Fibroblast of villous mesenchyme (primary cell): ENCODE measurements around the gene CPNE4. TPM values are rescaled to one million over a fixed set of nuclear protein-coding genes. Genes with fewer than 3 reads are reported as not detected.
"Not testable (repeated sequence)": the region's sequence is repeated elsewhere in the genome, so short reads cannot be mapped to it uniquely, and the experiment has no call there.

Source experiments
- DNase-seq: peaks from one replicate; pipeline ENCODE4 v3.0.0-alpha.2; 2010; ENCODE audit warnings: low read depth
- H3K4me3 ChIP-seq: 2 replicates; pipeline ENCODE4 v1.5.1; 2011; ENCODE audit warnings: low read depth, mild to moderate bottlenecking, low read length
- CTCF ChIP-seq: IDR thresholded peaks from 2 replicates; pipeline ENCODE4 v1.5.1; 2012; ENCODE audit warnings: low read depth, mild to moderate bottlenecking, low read length; ENCODE audit not compliant: insufficient read depth
- total RNA-seq: library from RNA; depleted of rRNA; stranded (reverse); fragments of >200 nt; gene quantifications from 2 replicates; pipeline ENCODE4 v1.2.3, GENCODE V29; 2012

CPNE4 gene
- total RNA-seq, 1 donor: not detected

DNA sequence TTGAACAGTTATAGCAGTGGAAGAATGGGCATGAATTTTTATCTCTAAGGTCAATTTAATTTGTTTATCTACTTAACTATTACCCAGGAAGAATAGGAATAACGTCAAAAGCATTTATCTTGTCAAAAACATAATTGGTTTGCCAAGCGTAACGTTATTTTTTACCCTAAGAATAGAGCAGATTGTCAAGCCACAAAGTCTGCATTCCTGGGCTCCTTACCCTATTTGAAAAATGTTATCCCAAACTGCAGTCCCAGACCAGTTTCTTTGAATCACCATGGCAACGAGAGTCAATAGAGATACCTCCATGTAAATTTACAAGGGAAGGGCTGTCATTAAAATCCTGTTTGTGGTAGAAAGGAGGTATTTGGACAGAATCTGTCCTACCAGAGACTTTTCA lies 61.1 kb downstream of the CPNE4 start:
- TF ChIP-seq CTCF: no peak
- DNase-seq: no peak
- no peak overlapping the region for H3K4me3 ChIP-seq

- H3K4me3 ChIP-seq: no peak overlapping the region
- DNase-seq: no peak
- no peak for TF ChIP-seq CTCF
Measured at GRCh38 chr3:131972550-131972949, 62.3 kb downstream of the CPNE4 start.

DNA sequence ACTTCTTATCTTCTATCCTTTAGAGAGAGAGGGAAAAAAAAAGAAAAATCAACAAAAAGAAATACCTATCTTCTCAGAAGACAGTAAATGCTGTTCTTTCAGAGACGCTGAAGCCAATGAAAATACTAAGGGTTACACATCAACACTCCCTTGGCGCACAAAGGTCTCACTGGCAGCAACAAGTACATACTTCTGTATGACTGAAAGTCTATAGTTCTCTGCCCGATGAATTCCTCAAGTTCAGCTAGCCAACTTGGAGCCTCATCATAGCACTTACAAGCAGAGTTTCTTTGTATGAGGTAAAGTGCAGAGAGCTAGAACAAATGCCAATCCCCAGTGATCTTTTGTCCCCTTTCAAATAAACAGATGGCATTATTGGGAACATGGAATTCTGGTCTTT lies 62.7 kb downstream of the CPNE4 start:
- no peak overlapping the region for H3K4me3 ChIP-seq
- no peak for TF ChIP-seq CTCF
- no peak for DNase-seq

- H3K4me3 ChIP-seq, DNase-seq: not testable (repeated sequence)
Measured at GRCh38 chr3:131963442-131963841, 71.4 kb downstream of the CPNE4 start.

- no peak for DNase-seq
- TF ChIP-seq CTCF: no peak
- H3K4me3 ChIP-seq: no peak overlapping the region
Measured at GRCh38 chr3:131962982-131963381, 71.8 kb downstream of the CPNE4 start.

DNA sequence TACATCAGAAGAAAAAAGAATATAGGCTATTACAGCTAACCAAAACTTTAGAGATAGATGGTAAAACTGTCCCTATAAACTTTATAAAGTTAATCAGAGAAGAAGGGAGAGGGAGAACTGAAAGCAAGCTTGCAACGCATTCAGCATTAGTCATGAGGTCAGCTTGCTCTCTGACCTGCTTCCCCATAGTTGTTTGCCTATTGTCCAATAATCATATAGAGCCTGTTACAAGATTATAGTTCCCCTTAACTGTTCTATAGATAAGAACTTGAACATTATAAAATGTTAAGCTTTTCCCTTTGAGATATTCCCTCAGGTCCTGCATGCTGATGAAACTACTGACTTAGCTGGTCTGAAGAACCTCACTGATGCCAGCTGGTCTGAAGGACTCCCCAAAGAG lies 74.5 kb downstream of the CPNE4 start:
- DNase-seq: peak; percentile 64
- H3K4me3 ChIP-seq: no peak overlapping the region
- no peak for TF ChIP-seq CTCF

DNA sequence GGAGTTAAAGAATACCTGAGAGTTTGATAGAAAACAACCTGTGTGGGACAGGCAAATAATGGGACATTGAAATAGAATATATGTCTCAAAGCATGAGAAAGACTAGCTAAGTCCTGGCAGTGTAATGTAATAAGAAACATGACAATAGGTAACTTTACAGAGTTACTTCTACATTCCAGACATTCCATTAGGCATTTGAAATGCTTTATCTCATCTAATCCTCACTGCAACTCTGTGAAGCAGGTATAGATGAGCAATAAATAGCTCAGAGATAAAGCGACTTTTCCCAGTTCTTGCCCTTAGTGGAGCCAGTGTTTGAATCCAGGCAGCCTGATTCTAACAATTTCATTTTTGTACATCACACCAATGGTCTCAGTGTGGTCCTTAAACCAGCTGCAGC lies 76.8 kb downstream of the CPNE4 start:
- H3K4me3 ChIP-seq: no peak overlapping the region
- no peak for TF ChIP-seq CTCF
- no peak for DNase-seq
